Nasal cavity respiratory epithelium epithelial cell of viscerocranial mucosa (primary cell): ENCODE data around the gene PMEL. TPM values are rescaled to one million over a fixed set of nuclear protein-coding genes. Genes with fewer than 3 reads are reported as not detected.

Experiments used
- total RNA-seq: library from RNA; depleted of rRNA; stranded (reverse); fragments of >200 nt; gene quantifications from 2 replicates; pipeline ENCODE4 v1.2.3, GENCODE V29; 2014

The PMEL gene
- 1.3 and 1.4 TPM in 2 replicates for total RNA-seq

DNA sequence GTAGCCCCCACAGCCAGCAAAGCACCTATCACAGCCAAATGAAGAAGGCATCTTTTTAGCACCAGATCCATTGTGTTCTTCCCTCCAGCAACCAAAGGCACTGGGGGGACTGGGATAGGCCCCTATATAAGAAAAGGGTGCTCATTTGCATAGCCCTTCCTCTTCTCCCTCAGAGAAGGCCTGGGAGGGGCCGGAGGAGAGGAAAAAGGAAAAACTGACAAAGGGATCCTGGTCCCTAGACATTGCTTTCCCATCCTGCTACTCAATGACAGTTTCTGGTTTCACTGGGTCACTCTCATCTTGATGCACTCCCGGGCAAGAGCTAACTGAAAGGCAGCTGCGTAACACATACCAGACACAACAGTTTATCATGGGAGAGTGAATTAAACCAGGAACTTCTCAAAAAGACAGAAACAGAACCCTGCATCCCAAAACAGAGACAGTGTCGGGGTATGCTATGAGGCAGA lies at the start of gene PMEL:
Gene PMEL, minus strand, starts transcription at position 102 of the 467 bp plus-strand sequence. Its CDS starts 31 bp downstream, at position 71.

DNA sequence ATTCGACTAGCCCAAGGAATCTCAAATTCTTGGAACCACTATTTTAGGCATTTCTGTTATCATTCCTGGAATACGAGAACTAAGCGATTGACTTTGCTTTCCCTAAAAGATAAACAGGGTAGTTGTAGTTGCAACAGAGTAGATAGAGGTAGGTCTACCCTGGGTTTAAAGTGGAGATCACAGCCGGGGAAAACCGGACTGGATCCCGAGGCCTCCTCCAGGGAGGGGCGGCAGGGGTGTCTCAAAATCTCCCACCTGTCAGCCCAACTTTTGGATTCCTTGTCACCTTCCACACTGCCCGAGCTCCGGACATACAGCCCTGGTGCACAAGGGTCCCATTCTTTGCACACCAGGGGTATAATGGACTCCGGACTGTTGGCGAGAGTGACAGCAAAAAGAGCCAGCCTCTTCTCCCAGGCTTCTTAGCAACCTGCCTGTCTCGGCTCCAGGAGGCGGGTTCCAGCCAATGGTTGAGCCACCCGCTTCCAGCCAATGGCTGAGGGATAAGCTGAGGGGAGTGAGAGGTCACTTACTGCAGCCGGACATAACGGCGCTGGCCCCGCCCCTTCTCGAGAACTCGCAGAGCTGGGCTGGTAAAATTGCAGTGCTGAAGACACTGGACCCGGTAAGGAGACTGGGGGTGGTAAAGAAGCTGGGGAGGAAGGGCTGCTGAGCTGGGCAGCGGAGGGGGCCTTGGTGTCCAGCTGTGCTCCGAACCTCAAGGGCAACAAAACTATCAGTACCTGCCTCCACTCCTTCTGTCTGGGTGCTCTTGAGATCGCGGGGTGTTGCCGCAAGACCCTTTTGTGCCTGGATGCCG lies 31.1 kb upstream of the PMEL start, which contains the start of gene SUOX:
Gene SUOX, plus strand, starts transcription at position 562 of the 820 bp plus-strand sequence. CDS start 4,946 bp downstream, outside the sequence.

GRCh38 chr12:55973599-55974307 lies 7.9 kb upstream of the PMEL start, which contains the start of gene RAB5B:
TSS of gene RAB5B (plus strand) at chr12:55974078. CDS start at chr12:55986961, 12,883 bp downstream.

GRCh38 chr12:55966408-55967281 lies 803 bp upstream of the PMEL start, which contains the start of gene CDK2:
TSS of gene CDK2 (plus strand) at chr12:55966830. CDS start at chr12:55967009, 179 bp downstream.

GRCh38 chr12:55930771-55931316 lies 35.0 kb downstream of the PMEL start, which contains the start of gene DGKA:
TSS of gene DGKA (plus strand) at chr12:55931162. CDS start at chr12:55936504, 5,342 bp downstream.

DNA sequence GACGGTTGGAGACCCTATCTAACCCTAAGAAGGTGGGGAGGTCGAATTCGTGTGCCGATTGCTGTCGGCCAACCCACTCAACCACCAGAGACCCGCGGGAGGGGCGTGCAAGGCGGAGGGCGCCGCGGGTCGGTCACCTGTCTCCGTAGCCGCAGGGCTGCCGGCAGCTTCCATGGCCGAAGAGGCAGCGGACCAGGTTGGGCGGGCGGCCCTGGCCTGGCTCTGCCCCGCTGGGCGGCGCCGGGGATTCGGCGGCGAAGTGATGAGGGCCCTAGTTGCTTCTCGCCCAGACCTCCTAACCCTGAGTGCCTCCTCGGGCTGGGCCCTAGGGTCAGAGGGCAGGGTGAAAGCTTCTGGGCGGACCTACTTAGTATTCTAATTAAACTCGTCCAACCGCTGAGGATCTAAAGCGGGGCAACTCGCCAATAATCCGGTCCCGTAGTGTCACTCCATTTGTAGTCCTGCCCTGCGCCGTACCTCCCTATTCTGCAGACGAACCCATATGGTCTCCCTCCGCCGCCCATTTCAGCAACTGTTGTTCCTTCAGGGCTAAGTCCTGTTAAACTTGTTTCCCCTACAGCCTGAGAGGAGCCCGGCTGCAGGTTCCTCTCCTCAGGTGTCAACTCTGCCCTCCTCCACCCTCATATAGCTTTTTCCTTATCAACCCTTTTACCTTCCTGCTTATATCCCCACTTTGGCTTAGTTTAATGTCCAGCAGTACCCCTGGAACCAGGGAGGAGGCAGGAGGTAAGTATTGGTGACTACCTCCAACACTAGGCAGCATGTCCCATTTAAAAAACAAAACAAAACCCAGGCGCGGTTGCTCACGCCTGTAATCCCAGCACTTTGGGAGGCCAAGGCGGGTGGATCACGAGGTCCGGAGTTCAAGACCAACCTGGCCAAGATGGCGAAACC lies 38.0 kb downstream of the PMEL start, which contains the start of gene PYM1:
Gene PYM1, minus strand, starts transcription at position 307 of the 915 bp plus-strand sequence. Its CDS starts 133 bp downstream, at position 174.

Other genes starting within 250 kb of the PMEL start
- gene BLOC1S1, start 250.0 kb downstream of the PMEL start, total RNA-seq: 36.6 and 40.0 TPM in 2 replicates
- 0.85 and 1.0 TPM in 2 replicates for gene RDH5, start 245.6 kb downstream of the PMEL start, total RNA-seq
- gene CD63, start 237.0 kb downstream of the PMEL start, total RNA-seq: 605 and 1,092 TPM in 2 replicates
- gene GDF11, start 222.9 kb downstream of the PMEL start, total RNA-seq: 0.34 and 1.3 TPM in 2 replicates
- 79.6 and 88.2 TPM in 2 replicates for gene SARNP, start 148.3 kb downstream of the PMEL start, total RNA-seq
- gene ORMDL2, start 148.0 kb downstream of the PMEL start, total RNA-seq: 35.2 and 37.4 TPM in 2 replicates
- gene DNAJC14, start 136.5 kb downstream of the PMEL start, total RNA-seq: 37.9 and 41.4 TPM in 2 replicates
- under 0.01 and 0.28 TPM in 2 replicates for gene MMP19, start 123.1 kb downstream of the PMEL start, total RNA-seq
- 28.3 and 30.8 TPM in 2 replicates for gene PYM1, start 38.1 kb downstream of the PMEL start, total RNA-seq
- 72.5 and 117 TPM in 2 replicates for gene DGKA, start 34.9 kb downstream of the PMEL start, total RNA-seq
- gene CDK2, start 788 bp upstream of the PMEL start, total RNA-seq: 8.3 and 10.6 TPM in 2 replicates
- gene RAB5B, start 8.0 kb upstream of the PMEL start, total RNA-seq: 49.9 and 80.6 TPM in 2 replicates
- 3.4 and 4.9 TPM in 2 replicates for gene SUOX, start 31.2 kb upstream of the PMEL start, total RNA-seq
- gene IKZF4, start 55.0 kb upstream of the PMEL start, total RNA-seq: 0.34 and 1.1 TPM in 2 replicates
- gene RPS26, start 75.9 kb upstream of the PMEL start, total RNA-seq: 55.4 and 78.7 TPM in 2 replicates
- 35.2 and 43.9 TPM in 2 replicates for gene ERBB3, start 114.1 kb upstream of the PMEL start, total RNA-seq
- gene PA2G4, start 138.5 kb upstream of the PMEL start, total RNA-seq: 229 and 242 TPM in 2 replicates
- 2,819 and 3,070 TPM in 2 replicates for gene RPL41, start 150.6 kb upstream of the PMEL start, total RNA-seq
- 2.2 and 4.8 TPM in 2 replicates for gene ZC3H10, start 152.2 kb upstream of the PMEL start, total RNA-seq
- 235 and 281 TPM in 2 replicates for gene ESYT1, start 162.2 kb upstream of the PMEL start, total RNA-seq
- gene MYL6B, start 186.5 kb upstream of the PMEL start, total RNA-seq: 18.1 and 22.6 TPM in 2 replicates
- 432 and 539 TPM in 2 replicates for gene MYL6, start 192.3 kb upstream of the PMEL start, total RNA-seq
- gene SMARCC2, start 223.4 kb upstream of the PMEL start, total RNA-seq: 16.7 and 41.8 TPM in 2 replicates